ENCODE results near the gene SORCS3.

SORCS3 gene

GRCh38 chr10:104873161-104873560, 232.1 kb downstream of the SORCS3 start:
- no peak for DNase-seq

- DNase-seq = no peak
Measured at GRCh38 chr10:104875561-104875960, 234.5 kb downstream of the SORCS3 start.

- DNase-seq = no peak
Measured at GRCh38 chr10:104880624-104881398, 239.7 kb downstream of the SORCS3 start.

GRCh38 chr10:104881740-104882139, 240.7 kb downstream of the SORCS3 start:
- no peak for DNase-seq

DNA sequence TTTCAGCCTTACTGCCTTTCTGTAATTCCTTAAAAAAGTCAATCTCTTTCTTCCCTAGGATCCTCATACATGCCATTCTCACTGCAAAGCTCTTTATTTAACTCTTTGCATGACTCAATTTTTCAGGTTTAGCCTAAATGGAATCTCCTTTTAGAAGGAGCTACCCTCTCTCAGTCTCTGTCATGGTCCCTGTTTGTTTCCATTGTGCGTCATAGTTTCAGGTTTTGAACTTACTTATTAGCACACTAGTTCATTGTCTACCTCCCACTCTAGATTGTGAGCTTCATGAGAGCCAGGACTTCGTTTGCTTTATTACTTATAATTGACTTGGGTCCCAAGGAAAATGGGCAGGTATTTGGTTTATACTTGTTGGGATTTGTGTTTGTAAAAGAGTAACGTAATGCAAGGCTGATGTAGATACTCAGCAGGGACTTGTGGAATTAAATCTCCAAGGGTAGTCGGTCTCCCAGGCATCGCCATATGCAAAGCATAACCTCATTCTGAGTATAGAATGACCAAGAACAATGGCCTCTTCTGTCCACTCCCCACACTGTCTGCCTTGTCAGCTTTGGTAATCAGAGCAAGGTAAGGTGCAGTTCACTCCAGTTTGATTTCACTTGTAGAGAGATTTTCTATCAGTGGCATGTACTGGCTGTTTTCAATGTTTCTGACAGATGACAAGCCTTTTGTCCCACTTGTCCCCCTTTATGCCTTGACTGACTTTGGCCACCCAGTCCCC, 252.0 kb downstream of the SORCS3 start:
- DNase-seq = no peak

DNA sequence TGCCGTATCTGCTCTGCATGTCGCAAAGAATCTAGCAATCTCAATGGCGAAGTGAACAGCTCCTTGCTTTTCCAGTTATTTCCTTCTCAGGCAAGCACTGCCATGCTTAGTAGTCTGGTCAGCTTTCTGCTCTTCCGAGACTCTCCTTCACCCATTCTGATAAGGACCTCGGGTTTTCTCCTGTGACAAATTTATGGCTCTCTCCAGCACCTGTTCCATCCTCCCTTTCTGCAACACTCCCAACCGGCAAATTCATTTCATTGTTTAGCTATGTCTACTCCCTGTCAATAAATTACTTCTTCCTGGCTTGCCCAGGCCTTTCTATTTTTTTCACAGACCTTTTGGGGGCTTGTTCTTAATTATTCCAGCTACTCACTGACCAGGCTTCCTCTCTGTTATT, 252.6 kb downstream of the SORCS3 start:
- no peak for DNase-seq

DNA sequence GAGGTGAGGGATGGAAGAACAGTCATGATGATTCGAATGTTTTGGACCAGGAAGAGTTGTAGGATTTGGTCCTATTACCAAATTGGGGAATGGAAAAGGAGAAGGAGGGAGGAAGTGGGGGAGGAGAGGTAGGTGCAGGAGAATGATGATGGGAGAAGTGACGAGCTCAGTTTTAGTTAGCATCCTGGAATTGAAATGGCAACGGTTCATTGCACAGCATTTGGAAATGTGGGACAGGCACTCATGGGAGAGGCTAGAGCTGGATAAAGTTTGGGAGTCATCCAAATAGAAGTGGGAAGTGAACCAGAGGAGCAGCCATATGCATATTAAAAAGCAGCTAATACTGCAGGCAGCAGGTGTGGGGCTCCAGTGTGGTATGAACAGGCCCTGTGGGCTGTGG, 253.6 kb downstream of the SORCS3 start:
- no peak for DNase-seq

DNA sequence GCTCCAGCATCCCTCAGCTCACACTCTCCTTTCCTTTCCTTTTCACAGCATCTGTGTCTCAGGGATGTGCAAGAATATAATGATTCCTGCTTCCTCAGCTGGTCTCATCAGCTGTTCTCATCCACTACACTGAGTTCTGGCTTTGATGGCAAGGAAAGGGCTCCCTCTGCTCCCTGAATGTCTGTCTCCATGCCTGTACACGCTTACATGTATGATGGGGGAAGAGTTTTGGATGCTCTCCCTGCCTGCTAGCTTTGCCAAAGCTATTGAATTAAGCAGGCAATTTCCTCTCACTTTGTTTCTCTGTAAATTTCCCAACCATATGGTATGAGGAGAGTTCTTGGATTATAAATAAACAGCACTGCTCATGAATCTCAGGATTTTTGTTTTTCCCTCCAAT, 254.5 kb downstream of the SORCS3 start:
- DNase-seq = no peak

DNA sequence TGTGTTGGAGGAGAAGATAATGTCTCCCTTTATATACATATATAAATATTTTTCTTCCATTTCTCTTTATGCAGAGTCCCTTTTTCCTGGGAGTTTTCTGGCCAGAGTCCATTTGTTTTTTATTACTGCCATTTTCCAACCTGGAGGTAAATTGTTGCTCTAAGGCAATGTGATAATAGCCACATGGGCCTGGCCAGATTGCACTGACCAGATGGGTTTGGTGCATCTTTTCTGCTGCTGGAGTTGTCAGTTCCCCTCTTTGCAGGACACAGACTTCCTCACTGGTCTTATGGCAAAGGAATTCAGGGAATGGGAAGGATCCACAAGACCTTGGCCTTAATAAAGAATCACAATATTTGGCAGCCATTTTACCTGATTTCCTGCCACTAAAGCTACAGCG, 254.9 kb downstream of the SORCS3 start:
- no peak for DNase-seq

DNA sequence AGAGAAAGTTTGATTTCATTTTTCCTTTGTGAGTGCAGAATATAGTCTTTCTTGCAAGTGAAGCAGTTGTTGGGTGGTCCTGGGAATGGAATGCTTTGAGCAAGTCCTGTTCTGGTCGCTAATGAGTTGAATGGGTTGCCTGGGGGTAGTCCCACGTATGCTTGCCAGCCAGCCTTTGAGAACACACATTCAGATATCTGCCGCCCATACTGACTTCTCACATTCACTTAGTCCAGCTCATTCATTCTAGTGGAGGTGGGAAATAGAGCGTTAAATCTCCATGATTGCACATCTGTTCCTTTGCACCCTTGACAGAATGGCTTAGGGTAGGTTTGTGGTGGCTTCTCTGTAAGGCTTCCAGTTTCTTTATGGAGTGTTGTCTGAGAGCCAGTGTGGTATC, 256.6 kb downstream of the SORCS3 start:
- DNase-seq = no peak

GRCh38 chr10:104899779-104900178, 258.7 kb downstream of the SORCS3 start:
- no peak for DNase-seq

DNA sequence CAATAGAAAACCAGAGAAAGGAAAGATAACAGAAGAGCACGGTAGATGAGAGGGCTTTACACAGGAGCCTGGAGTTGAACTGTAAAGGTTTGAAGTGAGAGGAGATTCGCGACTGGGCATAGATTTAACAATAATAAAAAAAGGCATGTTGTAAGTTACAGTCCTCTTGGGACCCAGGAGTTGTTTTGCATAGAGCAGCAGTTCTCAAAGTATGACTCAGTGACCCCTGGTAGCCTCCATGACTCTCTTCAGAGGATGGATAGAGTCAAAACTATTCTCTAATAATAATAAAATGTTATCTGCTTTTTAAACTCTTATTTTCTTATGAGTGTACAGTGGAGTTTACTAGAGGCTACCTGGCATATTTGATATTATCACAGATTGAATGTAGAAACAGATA, 262.3 kb downstream of the SORCS3 start:
- DNase-seq = no peak

GRCh38 chr10:104904753-104905323, 263.7 kb downstream of the SORCS3 start:
- no peak for DNase-seq

DNA sequence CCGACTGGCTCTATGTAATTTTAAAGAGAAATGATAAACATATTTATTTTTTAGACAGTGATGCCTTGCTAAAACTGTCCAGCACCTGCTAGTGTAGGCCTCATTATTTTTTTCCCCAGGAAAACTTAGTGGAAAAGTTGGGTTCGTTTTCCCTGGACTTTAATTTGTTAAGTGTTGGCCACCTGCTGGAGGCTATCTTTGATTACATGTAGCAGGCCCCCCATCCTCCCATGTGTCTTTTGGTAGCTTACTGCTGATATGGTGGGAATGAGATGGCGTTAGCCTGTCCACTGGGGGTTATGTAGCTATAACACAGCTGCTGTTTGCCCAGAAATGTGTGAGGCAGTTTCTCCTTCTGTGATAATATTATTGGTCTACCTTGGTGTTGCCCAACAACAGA, 265.0 kb downstream of the SORCS3 start:
- DNase-seq = no peak

- DNase-seq = no peak
Measured at GRCh38 chr10:104907521-104907920, 266.4 kb downstream of the SORCS3 start.

- DNase-seq = no peak
Measured at GRCh38 chr10:104908581-104908980, 267.5 kb downstream of the SORCS3 start.

GRCh38 chr10:104910712-104911111, 269.6 kb downstream of the SORCS3 start:
- no peak for DNase-seq

DNA sequence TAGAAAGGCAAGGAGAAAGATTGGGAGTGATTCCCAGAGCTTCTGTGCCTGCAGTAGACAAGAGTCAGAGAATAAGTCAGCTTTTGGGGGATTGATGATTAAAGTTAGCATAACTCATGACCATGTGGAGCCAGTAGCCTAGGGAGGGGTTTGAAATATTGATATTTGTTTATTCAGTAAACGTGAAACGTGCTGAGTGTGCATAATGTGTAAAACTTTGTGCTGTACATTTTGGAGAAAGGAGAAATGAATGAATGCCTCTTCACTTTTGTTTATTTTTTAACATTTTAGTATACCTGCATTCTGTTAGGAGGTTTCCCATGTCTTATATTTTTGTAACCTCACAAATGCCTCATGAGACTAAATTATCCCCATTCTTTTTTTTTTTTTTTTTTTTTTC, 272.3 kb downstream of the SORCS3 start:
- no peak for DNase-seq

DNA sequence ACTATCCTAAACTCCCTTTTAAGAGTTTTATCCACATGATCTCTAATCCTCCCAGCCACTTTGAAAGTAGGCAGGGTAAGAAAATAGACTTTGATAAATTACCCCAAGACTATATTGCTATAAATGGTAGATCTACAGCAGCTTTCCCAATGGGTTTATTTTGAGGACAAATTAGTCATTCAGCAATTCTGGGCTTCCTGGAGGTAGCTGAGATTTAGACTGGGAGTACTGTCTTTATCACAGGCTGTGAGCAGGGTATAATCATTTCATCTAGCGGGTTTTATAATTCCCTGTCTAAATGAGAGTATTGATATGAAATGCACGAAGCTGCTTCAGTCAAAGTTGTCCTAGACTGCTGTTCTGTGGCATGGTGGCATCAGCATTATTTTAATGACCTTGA, 279.4 kb downstream of the SORCS3 start:
- no peak for DNase-seq

DNA sequence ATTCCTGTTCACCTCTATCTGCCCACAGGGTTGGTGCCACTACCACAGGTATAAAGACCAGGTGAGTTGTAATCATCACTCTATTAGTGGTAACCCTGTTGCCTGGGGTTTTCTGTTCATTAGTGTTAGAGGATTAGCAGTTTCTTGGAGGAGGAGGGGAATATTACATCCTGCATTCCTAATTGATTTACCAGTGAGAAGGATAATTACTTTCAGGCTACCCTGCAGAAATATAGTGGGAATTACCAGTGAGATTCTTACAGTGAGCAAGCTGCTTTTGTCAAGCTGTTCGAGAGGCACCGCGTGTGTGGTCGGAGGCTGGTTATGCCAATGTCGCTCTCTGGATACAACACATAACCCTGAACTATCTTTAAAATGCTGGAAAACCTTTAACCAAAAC, 280.7 kb downstream of the SORCS3 start:
- DNase-seq = no peak

DNA sequence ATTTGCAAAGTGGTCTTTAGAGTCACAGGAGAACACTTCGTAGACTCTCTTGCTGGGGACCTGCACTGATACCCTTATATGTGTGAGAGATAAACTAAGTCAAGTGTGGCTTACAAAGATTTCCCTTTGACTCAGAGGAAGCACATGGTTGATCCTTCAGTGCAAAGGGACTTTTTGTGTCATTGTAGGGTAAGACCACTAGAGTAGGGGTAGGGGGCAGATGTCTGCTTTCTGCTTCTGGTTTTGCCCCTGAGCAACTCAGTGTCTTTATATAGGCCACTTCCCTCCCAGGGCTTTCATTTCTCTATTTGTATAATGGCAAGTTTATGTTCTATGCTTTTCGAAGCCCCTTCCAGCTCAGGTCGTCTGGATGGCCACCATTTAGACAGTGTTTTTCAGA, 281.7 kb downstream of the SORCS3 start:
- no peak for DNase-seq

- DNase-seq = no peak
Measured at GRCh38 chr10:104923501-104923900, 282.4 kb downstream of the SORCS3 start.

- no peak for DNase-seq
Measured at GRCh38 chr10:104924101-104924795, 283.2 kb downstream of the SORCS3 start.
